Caco-2 (cell line): Measurements from ENCODE around the gene TMEM45B. TPM values are rescaled to one million over a fixed set of nuclear protein-coding genes. Genes with fewer than 3 reads are reported as not detected.
A peak's percentile ranks its signal among the peaks of the same experiment; 100 is the strongest.

ENCODE experiments used
- BruUV-seq: library from RNA; stranded (reverse); fragments of 400-500 nt; replicated peaks from 2 replicates; lab custom pipeline; 2021; lab: Mats Ljungman, UMichigan
- CTCF ChIA-PET: fragments of 300-600 bp; sonication (Branson Sonifier 250); formaldehyde crosslinking; loops from one replicate; lab custom pipeline; 2022; ENCODE audit warnings: antibody characterized with exemption; lab: Charles Lee
- POLR2A ChIA-PET: fragments of 300-600 bp; sonication (Branson Sonifier 250); formaldehyde crosslinking; loops from one replicate; lab custom pipeline; 2022; ENCODE audit warnings: antibody characterized with exemption; lab: Charles Lee
- DNase-seq, 2 experiments: peaks; one replicate each; pipeline versions ENCODE4 v3.0.0 to v3.0.0-alpha.2; 2020 to 2022
- H3K27me3 ChIP-seq: replicated peaks from 2 replicates; pipeline ENCODE4 v1.6.0; 2011; ENCODE audit warnings: low read length; ENCODE audit not compliant: control insufficient read depth, insufficient read depth
- H3K36me3 ChIP-seq: 2 replicates; pipeline ENCODE4 v1.5.1; 2011; ENCODE audit warnings: low read length; ENCODE audit not compliant: control insufficient read depth, insufficient read depth
- H3K4me1 ChIP-seq: fragments of 250-450 bp; sonication (Bioruptor Pico); 2 replicates; pipeline ENCODE4 v1.5.1; 2020; ENCODE audit warnings: mild to moderate bottlenecking
- H3K4me3 ChIP-seq: 2 replicates; pipeline ENCODE4 v1.5.1; 2011; ENCODE audit warnings: low read depth, mild to moderate bottlenecking, control low read depth, low read length
- H3K9me3 ChIP-seq: fragments of 250-450 bp; sonication (Bioruptor Pico); 2 replicates; pipeline ENCODE4 v1.5.1; 2020; ENCODE audit warnings: mild to moderate bottlenecking, moderate library complexity
- H3K27ac Mint-ChIP-seq: one replicate; pipeline ENCODE4 v1.8.0; 2022; ENCODE audit warnings: mixed read lengths; ENCODE audit not compliant: unreplicated experiment
- H3K27me3 Mint-ChIP-seq: one replicate; pipeline ENCODE4 v1.8.0; 2022; ENCODE audit warnings: mixed read lengths; ENCODE audit not compliant: insufficient read depth, unreplicated experiment
- H3K36me3 Mint-ChIP-seq: one replicate; pipeline ENCODE4 v1.8.0; 2022; ENCODE audit warnings: mild to moderate bottlenecking, mixed read lengths; ENCODE audit not compliant: insufficient read depth, unreplicated experiment
- H3K4me1 Mint-ChIP-seq: one replicate; pipeline ENCODE4 v1.8.0; 2022; ENCODE audit warnings: low read depth, mixed read lengths; ENCODE audit not compliant: unreplicated experiment
- H3K4me3 Mint-ChIP-seq: one replicate; pipeline ENCODE4 v1.8.0; 2022; ENCODE audit warnings: mild to moderate bottlenecking, moderate library complexity, mixed read lengths; ENCODE audit not compliant: unreplicated experiment
- H3K9me3 Mint-ChIP-seq: one replicate; pipeline ENCODE4 v1.8.0; 2022; ENCODE audit warnings: mixed read lengths; ENCODE audit not compliant: unreplicated experiment
- intact Hi-C: fragments of 100-400 bp; cut with micrococcal nuclease; formaldehyde crosslinking; loops from one replicate; pipeline ENCODE4 v1.10.0; 2022; ENCODE audit not compliant: unreplicated experiment
- total RNA-seq: library from RNA; stranded (reverse); gene quantifications from 2 replicates; pipeline ENCODE4 v1.2.3, GENCODE V29; 2022
- TF ChIP-seq, protein P1 (sequence below), 2 experiments: fragments of 200-600 bp in 1 of 2; IDR thresholded peaks; 1 replicate in 1 of 2; 2 replicates in 1 of 2; pipeline versions ENCODE4 v1.5.1 to v1.8.0; 2011 to 2022; ENCODE audit warnings: antibody characterized with exemption in 1 of 2, control low read depth in 1 of 2, inconsistent platforms in 1 of 2, low read depth in 1 of 2, low read length in 1 of 2, mild to moderate bottlenecking in 1 of 2, moderate library complexity in 1 of 2; ENCODE audit not compliant: insufficient read depth in 1 of 2, severe bottlenecking in 1 of 2, unreplicated experiment in 1 of 2

The TMEM45B gene
- total RNA-seq, 1 experiment from 2014 or later: 60.0 TPM

DNA sequence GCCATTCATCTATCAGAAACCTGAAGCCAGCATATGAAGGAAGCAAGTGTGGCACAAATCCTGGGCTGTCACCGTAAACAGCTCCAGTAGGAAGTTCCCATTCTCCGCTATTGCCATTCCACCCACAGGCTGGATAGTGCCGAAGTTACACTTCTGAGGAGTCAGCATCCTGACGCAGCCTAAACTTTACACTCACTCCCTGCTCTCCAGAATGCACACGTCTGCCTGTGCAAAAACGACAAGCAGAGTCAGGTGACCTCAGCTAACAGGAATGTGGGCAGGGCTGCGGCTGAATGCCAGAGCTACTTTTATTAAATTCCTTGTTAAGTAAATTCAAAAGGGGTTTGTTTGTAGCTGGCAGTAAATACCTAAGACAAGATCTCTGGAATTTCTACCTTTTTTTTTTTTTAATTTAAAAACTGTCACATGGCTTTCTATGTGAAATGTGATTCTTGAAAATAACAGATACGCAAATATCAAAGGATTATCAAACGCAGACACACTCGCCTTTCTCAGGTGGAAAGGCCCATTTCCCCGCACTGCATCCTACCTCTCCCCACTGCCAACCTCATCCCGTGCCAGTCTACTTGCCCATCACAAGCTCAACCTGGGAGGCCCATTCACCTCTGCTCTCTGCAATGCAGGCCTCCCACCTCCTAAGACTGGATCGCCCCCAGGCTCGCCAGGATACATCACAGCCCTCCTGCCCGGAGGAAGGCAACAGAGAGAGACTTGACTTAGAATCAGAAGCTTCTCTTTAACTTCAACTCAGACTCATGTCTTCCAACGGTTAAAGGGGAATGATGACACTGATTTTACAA lies 46.3 kb downstream of the TMEM45B start:
- Histone ChIP-seq H3K4me1 (peaks cover 55% of the 10 kb centered on the region), H3K9me3 (peaks cover 3% of the 10 kb centered on the region; the same call in 1 of the 2 replicates), H3K36me3 (peaks cover 19% of the 10 kb centered on the region), H3K4me3 (no peak overlapping the region), H3K27me3 (no peaks in the 10 kb centered on the region)
- TF ChIP-seq, protein P1, sequence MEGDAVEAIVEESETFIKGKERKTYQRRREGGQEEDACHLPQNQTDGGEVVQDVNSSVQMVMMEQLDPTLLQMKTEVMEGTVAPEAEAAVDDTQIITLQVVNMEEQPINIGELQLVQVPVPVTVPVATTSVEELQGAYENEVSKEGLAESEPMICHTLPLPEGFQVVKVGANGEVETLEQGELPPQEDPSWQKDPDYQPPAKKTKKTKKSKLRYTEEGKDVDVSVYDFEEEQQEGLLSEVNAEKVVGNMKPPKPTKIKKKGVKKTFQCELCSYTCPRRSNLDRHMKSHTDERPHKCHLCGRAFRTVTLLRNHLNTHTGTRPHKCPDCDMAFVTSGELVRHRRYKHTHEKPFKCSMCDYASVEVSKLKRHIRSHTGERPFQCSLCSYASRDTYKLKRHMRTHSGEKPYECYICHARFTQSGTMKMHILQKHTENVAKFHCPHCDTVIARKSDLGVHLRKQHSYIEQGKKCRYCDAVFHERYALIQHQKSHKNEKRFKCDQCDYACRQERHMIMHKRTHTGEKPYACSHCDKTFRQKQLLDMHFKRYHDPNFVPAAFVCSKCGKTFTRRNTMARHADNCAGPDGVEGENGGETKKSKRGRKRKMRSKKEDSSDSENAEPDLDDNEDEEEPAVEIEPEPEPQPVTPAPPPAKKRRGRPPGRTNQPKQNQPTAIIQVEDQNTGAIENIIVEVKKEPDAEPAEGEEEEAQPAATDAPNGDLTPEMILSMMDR (IDR thresholded peaks at IDR 0.05; ENCODE audit: insufficient read depth in 1 of 2, low read depth in 1 of 2, low read length in 1 of 2, severe bottlenecking in 1 of 2, unreplicated experiment in 1 of 2): no peak
- Mint-ChIP-seq H3K27me3 (no peaks in the 10 kb centered on the region), H3K9me3 (no peaks in the 10 kb centered on the region), H3K4me3 (peak overlapping the region; percentile 83), H3K4me1 (peaks cover 43% of the 10 kb centered on the region), H3K36me3 (peaks cover 98% of the 10 kb centered on the region), H3K27ac (peak overlapping the region; percentile 95)
- CTCF ChIA-PET: interaction anchor here (0.7 to 2.2 kb wide), 13 partner anchors 20 to 1019 kb away, joined by 3 to 8 read pairs (median 4); partner anchors contain the start of gene NFRKB
- peak; percentile 96 to 99 for DNase-seq
- intact Hi-C loops: loop anchor here (1.0 to 2.0 kb wide), 4 partner anchors 9 to 77 kb away; no protein-coding TSS in a partner anchor
- POLR2A ChIA-PET: interaction anchor here (0.5 to 3.7 kb wide), 10 partner anchors 20 to 298 kb away, joined by 3 to 35 read pairs (median 9); partner anchors contain the start of genes NFRKB, PRDM10, ST14 and TMEM45B
- no TSS peak for BruUV-seq

DNA sequence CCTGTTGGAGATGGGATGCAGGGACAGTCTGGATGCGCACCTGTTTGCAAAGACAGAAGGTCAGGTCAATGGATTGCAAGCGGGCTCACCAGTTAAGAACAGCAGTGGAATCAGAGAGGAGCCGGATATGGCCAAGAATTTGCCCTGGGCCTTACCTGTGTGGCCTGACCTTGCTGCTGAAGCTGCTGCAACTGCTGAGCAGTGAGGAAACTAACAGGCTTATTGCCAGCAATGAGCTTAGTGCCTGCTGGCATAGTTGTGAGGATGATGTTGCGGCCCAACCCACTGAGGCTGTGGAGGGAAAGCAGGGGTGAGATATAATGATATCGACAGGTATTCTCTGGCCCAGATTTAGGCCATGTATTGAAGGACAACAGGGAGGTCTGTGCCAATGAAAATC lies 49.2 kb downstream of the TMEM45B start:
- Histone ChIP-seq H3K4me1 (peaks cover 61% of the 10 kb centered on the region), H3K9me3 (peaks cover 3% of the 10 kb centered on the region; the same call in 1 of the 2 replicates), H3K27me3 (no peaks in the 10 kb centered on the region), H3K4me3 (no peak overlapping the region), H3K36me3 (peaks cover 20% of the 10 kb centered on the region)
- no peak for DNase-seq
- BruUV-seq: no TSS peak
- no peaks in the 10 kb centered on the region for H3K9me3 Mint-ChIP-seq
- ChIA-PET CTCF (interaction anchor here (1.0 kb wide), 1 partner anchor 79 kb away, joined by 3 read pairs; no protein-coding TSS in a partner anchor), POLR2A (no interaction called here)
- H3K4me3 Mint-ChIP-seq: no peak overlapping the region
- H3K27me3 Mint-ChIP-seq: no peaks in the 10 kb centered on the region
- intact Hi-C loops: no loop called here
- TF ChIP-seq, protein P1 (IDR thresholded peaks at IDR 0.05; ENCODE audit: insufficient read depth in 1 of 2, low read depth in 1 of 2, low read length in 1 of 2, severe bottlenecking in 1 of 2, unreplicated experiment in 1 of 2): no peak
- peak overlapping the region; percentile 95 for H3K27ac Mint-ChIP-seq
- peaks cover 34% of the 10 kb centered on the region for H3K4me1 Mint-ChIP-seq
- H3K36me3 Mint-ChIP-seq: peaks cover 98% of the 10 kb centered on the region

DNA sequence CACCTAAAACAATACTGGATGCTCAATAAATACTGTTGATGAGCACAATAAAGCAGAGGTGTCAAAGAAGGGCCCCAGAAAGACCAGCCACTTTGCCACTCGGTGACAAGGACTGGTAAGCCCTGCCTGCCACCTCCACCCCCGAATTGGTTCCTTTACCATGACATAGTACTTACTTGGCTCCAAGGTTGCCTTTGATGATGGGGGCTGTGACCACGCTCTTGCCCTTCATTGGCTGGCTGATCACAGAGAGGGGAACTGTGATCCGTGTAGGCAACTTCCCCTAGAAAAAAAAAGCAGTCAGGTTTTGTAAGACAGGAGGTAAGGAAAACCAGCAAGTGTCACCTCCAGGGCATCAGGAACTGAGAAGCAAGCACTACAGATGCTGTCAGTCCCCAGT lies 50.1 kb downstream of the TMEM45B start:
- no TSS peak for BruUV-seq
- H3K27ac Mint-ChIP-seq: peak overlapping the region; percentile 95
- CTCF ChIA-PET: interaction anchor here (1.1 kb wide), 1 partner anchor 16 kb away, joined by 3 read pairs; no protein-coding TSS in a partner anchor
- intact Hi-C loops: no loop called here
- Histone ChIP-seq H3K9me3 (peaks cover 3% of the 10 kb centered on the region; the same call in 1 of the 2 replicates), H3K27me3 (no peaks in the 10 kb centered on the region), H3K36me3 (peaks cover 21% of the 10 kb centered on the region), H3K4me3 (no peak overlapping the region), H3K4me1 (peaks cover 52% of the 10 kb centered on the region)
- no peaks in the 10 kb centered on the region for H3K27me3 Mint-ChIP-seq
- POLR2A ChIA-PET: no interaction called here
- peak overlapping the region; percentile 34 for H3K4me3 Mint-ChIP-seq
- peaks cover 95% of the 10 kb centered on the region for H3K36me3 Mint-ChIP-seq
- H3K9me3 Mint-ChIP-seq: no peaks in the 10 kb centered on the region
- peaks cover 31% of the 10 kb centered on the region for H3K4me1 Mint-ChIP-seq
- no peak for DNase-seq
- TF ChIP-seq, protein P1 (IDR thresholded peaks at IDR 0.05; ENCODE audit: insufficient read depth in 1 of 2, low read depth in 1 of 2, low read length in 1 of 2, severe bottlenecking in 1 of 2, unreplicated experiment in 1 of 2): no peak
